ENCODE measurements around the gene DYRK3.

The DYRK3 gene

GRCh38 chr1:206661161-206661820 lies 26.0 kb downstream of the DYRK3 start:
- no peak for DNase-seq (ENCODE audit: low read depth in 2 of 2)

DNA sequence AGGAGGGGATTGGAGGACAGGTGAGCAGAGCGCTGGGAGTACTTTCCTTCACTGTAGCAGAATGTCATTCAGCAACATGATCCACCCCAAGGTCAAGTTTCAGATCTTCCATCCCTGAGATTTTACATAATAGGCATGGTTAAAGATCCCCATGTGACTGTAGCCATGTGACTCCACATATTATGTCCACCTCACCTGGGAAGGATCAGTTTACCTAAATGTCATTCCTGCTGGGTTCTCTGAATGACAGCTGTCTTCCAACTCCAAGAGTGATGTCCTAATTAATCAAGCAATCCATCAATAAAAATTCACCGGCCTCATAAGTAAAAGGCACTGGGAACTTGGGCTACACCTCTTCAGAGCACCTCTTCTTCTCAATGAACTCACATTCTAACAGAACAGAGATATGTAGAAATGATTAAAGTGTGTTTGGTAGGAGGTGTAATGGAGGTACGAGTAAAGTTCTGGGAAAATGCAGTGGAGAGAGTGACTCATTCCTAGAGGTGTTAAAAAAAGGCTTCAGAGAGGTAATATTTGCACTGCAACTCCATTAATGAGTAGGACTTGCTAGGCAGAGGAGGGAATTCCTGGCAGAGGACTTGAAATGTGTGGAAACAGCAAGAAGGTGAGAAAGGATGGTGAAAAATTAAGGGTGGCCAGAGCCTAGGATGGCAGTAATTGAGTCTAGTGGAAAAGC lies 27.2 kb downstream of the DYRK3 start:
- DNase-seq (ENCODE audit: low read depth in 2 of 2): no peak

DNA sequence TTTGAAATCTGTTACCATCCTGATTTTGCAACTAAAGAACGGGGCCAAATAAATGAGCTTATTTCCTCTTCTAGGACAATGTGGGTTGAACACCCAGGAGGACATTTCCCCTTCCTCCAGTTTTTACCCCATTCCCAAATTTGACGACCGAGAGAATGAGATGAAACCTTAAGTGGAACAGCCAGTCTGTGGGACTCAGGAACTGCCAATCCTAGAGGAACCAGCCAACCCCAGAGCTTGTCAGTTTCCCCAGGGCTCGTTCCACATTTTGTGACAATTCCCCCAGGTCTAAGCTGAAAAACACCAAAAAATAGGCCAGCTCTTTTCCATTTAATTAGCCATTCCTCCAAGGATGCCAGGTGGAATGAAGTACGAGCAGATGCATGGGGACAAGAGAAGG lies 28.0 kb downstream of the DYRK3 start:
- no peak for DNase-seq (ENCODE audit: low read depth in 2 of 2)

GRCh38 chr1:206663832-206664652 lies 28.7 kb downstream of the DYRK3 start:
- DNase-seq (ENCODE audit: low read depth in 2 of 2): peak; percentile 37 to 52

- DNase-seq (ENCODE audit: low read depth in 2 of 2): no peak
Observed at GRCh38 chr1:206664740-206665139, 29.4 kb downstream of the DYRK3 start.

- DNase-seq (ENCODE audit: low read depth in 2 of 2): no peak
Observed at GRCh38 chr1:206666031-206666561, 30.8 kb downstream of the DYRK3 start.

- no peak for DNase-seq (ENCODE audit: low read depth in 2 of 2)
Observed at GRCh38 chr1:206666954-206667665, 31.8 kb downstream of the DYRK3 start.

DNA sequence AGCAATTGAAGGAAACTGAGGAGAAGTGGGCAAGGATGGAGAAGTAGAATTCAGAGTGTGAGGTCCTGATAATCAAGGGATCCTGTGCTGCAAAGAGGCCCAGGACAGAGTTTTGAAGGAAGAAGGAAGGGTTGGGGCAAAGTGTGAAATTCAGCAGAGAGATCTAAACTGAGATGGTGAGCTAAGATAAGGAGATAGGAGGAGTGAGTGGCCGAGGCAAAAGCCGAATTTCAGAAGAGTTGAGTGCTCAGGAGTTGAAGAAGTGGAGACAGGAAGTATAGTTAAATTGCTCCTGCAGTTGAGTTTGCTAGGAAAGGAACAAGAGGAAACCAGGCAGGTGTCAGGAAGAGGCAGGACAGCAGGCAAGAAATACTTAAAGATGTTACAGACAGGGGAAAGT lies 33.0 kb downstream of the DYRK3 start:
- DNase-seq (ENCODE audit: low read depth in 2 of 2): no peak

DNA sequence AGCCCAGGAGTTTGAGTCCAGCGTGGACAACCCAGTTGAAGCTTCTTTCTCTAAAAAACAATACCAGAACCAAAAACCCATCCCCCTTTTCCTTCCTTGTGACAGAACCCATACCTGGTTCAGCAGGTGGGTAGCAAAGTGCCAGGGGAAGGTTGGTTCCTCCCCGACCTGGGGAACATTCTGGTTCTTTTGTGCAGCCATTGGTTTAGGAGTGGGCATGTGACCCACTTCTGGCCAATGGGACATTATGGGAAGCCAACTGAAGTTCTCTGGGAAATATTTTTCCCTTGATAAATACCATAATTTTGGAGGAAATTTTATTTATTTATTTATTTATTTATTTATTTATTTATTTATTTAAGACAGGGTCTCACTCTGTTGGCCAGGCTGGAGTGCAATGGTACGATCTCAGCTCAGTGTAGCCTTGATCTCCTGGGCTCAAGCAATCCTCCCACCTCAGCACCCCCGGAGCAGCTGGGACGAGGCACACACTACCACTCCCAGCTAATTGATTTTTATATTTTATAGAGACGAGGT lies 33.6 kb downstream of the DYRK3 start:
- DNase-seq (ENCODE audit: low read depth in 2 of 2): no peak

DNA sequence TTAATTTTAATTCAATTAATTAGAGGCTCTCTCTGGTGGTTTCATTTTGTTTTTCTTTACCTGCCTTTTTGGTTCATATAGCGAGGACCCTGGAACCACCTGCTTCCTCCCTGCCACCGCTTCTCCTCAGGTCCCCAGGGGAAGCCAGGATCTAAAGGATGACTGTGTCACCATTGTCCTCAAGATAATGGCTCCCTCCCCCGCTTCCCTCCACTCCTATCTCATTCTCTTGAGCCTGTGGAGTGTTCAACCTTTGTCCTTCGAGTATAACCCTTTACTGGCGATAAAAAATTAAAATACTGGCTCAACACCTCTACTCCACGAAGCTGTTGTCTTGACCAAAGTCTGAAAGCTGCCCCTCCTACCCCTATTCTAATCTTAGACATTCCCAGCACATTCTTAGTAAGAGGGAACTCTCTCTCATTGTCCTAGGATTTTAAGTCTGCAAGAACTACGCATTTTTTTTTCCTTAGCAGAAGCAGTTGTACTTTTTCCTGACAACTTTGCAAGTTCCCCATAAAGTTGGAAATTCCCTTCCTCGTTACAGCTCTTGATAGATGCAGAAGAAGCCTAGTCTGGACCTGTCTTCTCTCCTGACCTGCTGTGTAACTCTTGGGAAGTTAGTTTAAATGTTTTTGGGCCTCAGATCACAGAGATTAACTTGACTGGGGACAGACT lies 36.8 kb downstream of the DYRK3 start:
- no peak for DNase-seq (ENCODE audit: low read depth in 2 of 2)

DNA sequence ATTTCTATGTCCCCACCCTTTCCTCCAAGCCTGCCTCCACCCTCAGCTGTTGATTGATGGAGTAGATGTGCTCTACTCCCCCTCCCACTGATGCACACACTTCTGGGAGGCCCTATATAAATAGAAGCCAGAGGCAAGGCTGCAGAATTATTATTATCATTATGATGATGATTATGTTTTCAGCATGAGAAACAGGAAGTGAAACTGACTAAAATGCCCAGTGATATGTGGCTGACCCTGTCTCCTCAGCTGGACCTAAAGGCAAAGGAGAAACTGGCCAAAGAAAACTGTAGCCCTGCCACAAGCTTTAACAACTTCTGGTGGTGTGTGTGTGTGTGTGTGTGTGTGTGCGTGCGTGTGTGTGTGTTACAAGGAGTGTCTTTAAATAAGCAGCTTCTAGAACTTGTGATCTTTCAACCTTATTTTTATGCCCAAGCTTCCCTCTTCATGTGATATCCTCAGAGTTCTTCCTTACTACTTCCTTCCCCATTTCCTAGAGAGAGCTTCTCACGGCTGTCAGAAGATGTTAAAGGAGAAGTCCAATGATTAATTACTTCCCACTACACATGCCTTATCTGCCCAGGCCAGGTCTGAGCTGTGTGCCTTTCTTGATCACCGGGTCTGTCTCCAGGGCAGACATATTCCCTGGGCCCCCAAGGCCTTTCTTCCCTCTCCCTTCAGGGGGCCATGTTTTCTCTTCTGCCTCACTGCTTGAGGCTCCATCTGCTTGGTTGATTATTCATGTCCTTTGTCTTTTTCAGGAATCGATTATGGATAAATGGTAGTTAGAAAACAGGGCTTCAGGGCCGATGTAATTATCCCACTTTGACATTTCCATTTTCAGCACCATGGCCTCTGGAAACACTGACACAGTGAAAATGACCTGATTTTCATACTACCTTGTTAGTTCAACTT lies 37.8 kb downstream of the DYRK3 start:
- no peak for DNase-seq (ENCODE audit: low read depth in 2 of 2)

DNA sequence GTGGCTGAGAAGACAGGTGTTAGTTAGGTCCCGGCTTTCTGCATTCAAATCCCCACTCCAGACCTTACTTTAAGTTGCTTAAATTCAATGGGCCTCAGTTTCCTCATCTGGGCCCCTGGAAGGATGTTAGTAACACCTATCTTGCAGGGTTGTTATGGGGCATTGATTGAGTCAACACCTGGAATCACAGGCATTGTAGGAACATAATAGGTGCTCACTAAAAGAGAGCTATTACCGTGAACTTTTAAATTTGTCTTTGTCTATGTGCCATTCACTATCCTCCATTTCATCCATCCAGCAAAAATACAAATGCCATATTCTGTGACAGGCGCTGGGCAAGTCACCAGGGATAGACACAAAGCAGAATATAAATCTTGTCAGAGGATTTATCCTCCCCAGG lies 38.9 kb downstream of the DYRK3 start:
- DNase-seq (ENCODE audit: low read depth in 2 of 2): no peak

DNA sequence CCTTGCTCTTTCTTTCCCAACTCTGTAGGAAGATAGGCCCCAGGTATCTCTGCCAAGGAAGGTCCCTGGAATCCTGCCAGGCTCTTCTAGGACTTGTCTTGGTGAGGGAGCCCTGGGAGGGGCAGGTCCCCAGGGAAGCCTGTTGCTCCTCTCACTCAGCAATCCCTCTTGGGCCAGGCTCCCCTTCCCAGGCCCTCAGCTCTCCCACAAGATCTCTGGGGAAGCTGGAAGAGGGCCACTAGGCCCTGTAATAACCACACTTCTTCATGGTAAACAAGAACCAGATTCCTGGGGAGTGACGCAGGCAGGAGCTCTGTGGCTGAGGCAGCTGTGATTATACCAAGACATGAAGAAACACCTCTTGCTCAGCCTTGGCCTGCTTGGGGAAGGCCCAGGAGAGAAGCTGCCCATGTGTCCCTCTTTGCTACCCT lies 39.4 kb downstream of the DYRK3 start:
- DNase-seq (ENCODE audit: low read depth in 2 of 2): no peak

DNA sequence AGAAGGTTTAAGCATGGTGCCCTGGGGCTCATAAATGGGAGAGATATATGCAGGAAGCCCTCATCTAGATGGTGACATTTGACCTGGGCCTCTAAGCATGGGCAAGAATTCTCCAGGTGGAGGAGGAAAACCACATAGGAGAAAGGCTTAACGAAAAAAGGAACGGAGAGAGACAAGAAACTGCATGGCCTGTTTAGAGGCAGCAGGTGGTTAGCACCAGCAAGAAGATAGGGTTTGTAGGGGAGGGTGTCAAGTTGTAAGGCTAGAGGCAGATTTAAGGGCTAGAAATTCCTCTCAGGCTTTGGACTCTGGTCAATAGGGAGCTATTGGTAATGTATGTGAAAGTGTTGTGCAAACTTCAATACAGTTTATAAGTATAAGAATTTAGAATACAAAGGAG lies 41.2 kb downstream of the DYRK3 start:
- no peak for DNase-seq (ENCODE audit: low read depth in 2 of 2)

DNA sequence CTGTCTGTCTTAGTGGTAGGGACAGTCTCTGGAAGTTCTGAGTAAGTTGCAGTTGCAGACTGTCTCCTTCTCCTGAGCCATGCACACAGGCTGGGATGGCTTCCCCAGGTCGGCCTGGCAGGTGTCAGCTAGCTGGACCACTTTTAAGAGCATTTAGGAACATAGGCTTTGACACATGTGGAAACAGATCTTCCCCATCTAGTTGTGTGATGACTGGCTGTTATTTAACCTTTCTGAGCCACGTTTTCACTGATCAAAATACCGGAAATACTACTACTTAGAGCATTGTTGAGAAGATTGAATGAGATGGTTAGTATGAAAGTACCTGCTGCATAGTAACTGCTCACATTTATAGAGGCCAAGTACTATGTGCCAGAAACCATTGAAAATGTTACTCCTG lies 43.2 kb downstream of the DYRK3 start:
- DNase-seq (ENCODE audit: low read depth in 2 of 2): no peak

DNA sequence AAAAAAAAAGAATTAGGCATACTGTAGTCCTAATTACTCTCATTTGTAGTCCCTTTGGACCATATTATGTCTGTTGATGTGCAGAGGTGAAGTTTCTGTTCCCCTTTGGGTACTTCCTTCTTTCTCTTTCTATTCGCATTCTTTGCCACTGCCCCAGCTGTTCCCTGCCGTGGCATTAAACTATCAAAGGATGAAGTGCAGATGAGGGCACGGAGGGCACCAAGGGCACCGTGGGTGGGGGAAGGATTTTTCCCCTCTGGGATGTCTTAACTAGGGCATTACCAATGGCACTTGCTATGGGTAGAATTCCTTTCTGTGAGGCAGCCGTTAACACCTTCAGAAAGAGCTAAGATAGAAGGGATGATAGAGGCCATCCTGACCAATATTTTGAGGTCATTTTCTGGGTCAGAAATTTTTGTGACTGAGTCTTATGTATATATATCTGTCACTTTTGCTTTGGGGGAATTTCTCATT lies 44.4 kb downstream of the DYRK3 start:
- DNase-seq (ENCODE audit: low read depth in 2 of 2): no peak

DNA sequence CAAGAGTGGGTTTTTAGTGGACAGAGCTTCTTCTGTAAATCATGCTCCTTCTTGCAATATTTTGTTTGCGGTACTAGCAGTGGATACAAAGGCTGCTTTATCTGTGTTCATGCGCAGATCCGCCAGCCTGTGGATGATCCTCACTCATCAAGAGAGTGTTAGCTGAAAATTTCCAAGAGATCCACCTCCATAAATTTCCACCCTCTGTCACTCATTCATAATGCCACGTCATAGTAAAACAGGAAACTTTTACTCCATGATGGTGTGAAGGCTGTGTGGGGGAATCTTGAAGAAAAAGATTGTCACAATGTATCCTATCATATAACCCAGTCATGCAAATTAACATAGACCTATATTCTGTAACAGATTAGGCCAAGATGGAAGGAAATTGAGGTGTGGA lies 44.9 kb downstream of the DYRK3 start:
- no peak for DNase-seq (ENCODE audit: low read depth in 2 of 2)

GRCh38 chr1:206681359-206681758 lies 46.0 kb downstream of the DYRK3 start:
- no peak for DNase-seq (ENCODE audit: low read depth in 2 of 2)

GRCh38 chr1:206682111-206682510 lies 46.8 kb downstream of the DYRK3 start:
- no peak for DNase-seq (ENCODE audit: low read depth in 2 of 2)

GRCh38 chr1:206683313-206683712 lies 48.0 kb downstream of the DYRK3 start:
- no peak for DNase-seq (ENCODE audit: low read depth in 2 of 2)

Data from stimulated activated CD8-positive, alpha-beta memory T cell treated with anti-CD3 and anti-CD28 coated beads, Interleukin-7, amount 100 ng/mL, for 4 hours (primary cell).